GM23338 (cell line): Measurements from ENCODE around the gene DHRS12. TPM values are rescaled to one million over a fixed set of nuclear protein-coding genes. Genes with fewer than 3 reads are reported as not detected.

Experiments
- ATAC-seq: fragments of 200-7000 bp; cut with Tn5 transposase; 3 replicates; pipeline ENCODE4 v1.9.1; 2020
- DNase-seq: peaks from one replicate; pipeline ENCODE4 v3.0.0-alpha.2; 2015; ENCODE audit warnings: low spot score
- H2AFZ ChIP-seq: fragments of 200-600 bp; sonication (generic); 2 replicates; pipeline ENCODE4 v1.8.0; 2016; ENCODE audit warnings: antibody characterized with exemption, mild to moderate bottlenecking, moderate library complexity
- H3F3A ChIP-seq: fragments of 200-600 bp; sonication (generic); replicated peaks from 2 replicates; pipeline ENCODE4 v1.8.0; 2017; ENCODE audit warnings: antibody characterized with exemption, mixed run types, low read depth
- H3K27ac ChIP-seq: fragments of 200-600 bp; sonication (generic); 2 replicates; pipeline ENCODE4 v1.6.1; 2016; ENCODE audit warnings: low read depth
- H3K27me3 ChIP-seq: fragments of 200-600 bp; sonication (generic); 2 replicates; pipeline ENCODE4 v1.8.0; 2016; ENCODE audit warnings: mild to moderate bottlenecking, mixed run types, moderate library complexity; ENCODE audit not compliant: insufficient read depth
- H3K36me3 ChIP-seq: fragments of 200-600 bp; sonication (generic); 2 replicates; pipeline ENCODE4 v1.8.0; 2016; ENCODE audit warnings: mild to moderate bottlenecking; ENCODE audit not compliant: insufficient read depth
- H3K4me1 ChIP-seq: fragments of 200-600 bp; sonication (generic); 2 replicates; pipeline ENCODE4 v1.8.0; 2016; ENCODE audit warnings: mild to moderate bottlenecking, moderate library complexity; ENCODE audit not compliant: insufficient read depth
- H3K4me2 ChIP-seq: fragments of 200-600 bp; sonication (generic); 2 replicates; pipeline ENCODE4 v1.7.1; 2017; ENCODE audit warnings: mixed run types
- H3K4me3 ChIP-seq: fragments of 200-600 bp; sonication (generic); 2 replicates; pipeline ENCODE4 v1.6.1; 2016; ENCODE audit warnings: mixed run types
- H3K79me2 ChIP-seq: fragments of 200-600 bp; sonication (generic); replicated peaks from 2 replicates; pipeline ENCODE4 v1.8.0; 2017; ENCODE audit warnings: mild to moderate bottlenecking; ENCODE audit not compliant: insufficient read depth
- H3K9me2 ChIP-seq: fragments of 200-600 bp; sonication (generic); 2 replicates; pipeline ENCODE4 v1.8.0; 2017; ENCODE audit not compliant: insufficient read depth
- H4K20me1 ChIP-seq: fragments of 200-600 bp; sonication (generic); replicated peaks from 2 replicates; pipeline ENCODE4 v1.8.0; 2017; ENCODE audit warnings: mild to moderate bottlenecking; ENCODE audit not compliant: insufficient read depth
- H3K27ac Mint-ChIP-seq: 2 replicates; pipeline ENCODE4 v1.8.0; 2020; ENCODE audit warnings: inconsistent platforms, mild to moderate bottlenecking, moderate library complexity, mixed read lengths
- H3K27me3 Mint-ChIP-seq: 3 replicates; pipeline ENCODE4 v1.8.0; 2022; ENCODE audit warnings: low read depth, mild to moderate bottlenecking, moderate library complexity, mixed read lengths, inconsistent platforms; ENCODE audit not compliant: insufficient read depth, poor library complexity
- H3K36me3 Mint-ChIP-seq: 3 replicates; pipeline ENCODE4 v1.8.0; 2021; ENCODE audit warnings: low read depth, mild to moderate bottlenecking, inconsistent platforms, moderate library complexity, mixed read lengths
- H3K4me1 Mint-ChIP-seq: 3 replicates; pipeline ENCODE4 v1.8.0; 2020; ENCODE audit warnings: mild to moderate bottlenecking, inconsistent platforms, mixed read lengths
- H3K4me3 Mint-ChIP-seq: 3 replicates; pipeline ENCODE4 v1.8.0; 2021; ENCODE audit warnings: moderate library complexity, mild to moderate bottlenecking, inconsistent platforms, mixed read lengths
- H3K9me3 Mint-ChIP-seq: 3 replicates; pipeline ENCODE4 v1.8.0; 2020; ENCODE audit warnings: moderate library complexity, mild to moderate bottlenecking, inconsistent platforms, mixed read lengths
- CREB1 ChIP-seq: fragments of 250-450 bp; sonication (Bioruptor Pico); IDR thresholded peaks from 2 replicates; pipeline ENCODE4 v1.5.0; 2020; ENCODE audit warnings: low read depth, mild to moderate bottlenecking, moderate library complexity
- CTCF ChIP-seq, 2 experiments: fragments of 200-600 bp in 1 of 2; sonication (generic) in 1 of 2; conservative IDR thresholded peaks; 2 replicates each; pipeline versions ENCODE4 v1.5.1 to v1.6.1; 2016 to 2017; ENCODE audit warnings: antibody characterized with exemption in 2 of 2, low read depth in 2 of 2, mild to moderate bottlenecking in 2 of 2, moderate library complexity in 1 of 2
- ETS1 ChIP-seq: IDR thresholded peaks from 2 replicates; pipeline ENCODE4 v1.6.1; 2016; ENCODE audit warnings: antibody characterized with exemption
- EZH2 ChIP-seq: fragments of 200-600 bp; sonication (generic); IDR thresholded peaks from one replicate; pipeline ENCODE4 v1.8.0; 2017; ENCODE audit warnings: antibody characterized with exemption, mild to moderate bottlenecking, low read depth; ENCODE audit not compliant: unreplicated experiment
- EZH2phosphoT487 ChIP-seq: fragments of 200-600 bp; sonication (generic); IDR thresholded peaks from one replicate; pipeline ENCODE4 v1.8.1; 2018; ENCODE audit warnings: antibody characterized with exemption; ENCODE audit not compliant: unreplicated experiment
- JUNB ChIP-seq: IDR thresholded peaks from one replicate; pipeline ENCODE4 v1.6.1; 2016; ENCODE audit warnings: antibody characterized with exemption; ENCODE audit not compliant: unreplicated experiment
- NANOG ChIP-seq: IDR thresholded peaks from 2 replicates; pipeline ENCODE4 v1.6.1; 2016; ENCODE audit warnings: antibody characterized with exemption, borderline replicate concordance
- POLR2AphosphoS5 ChIP-seq: IDR thresholded peaks from 2 replicates; pipeline ENCODE4 v1.6.1; 2016; ENCODE audit warnings: antibody characterized with exemption, low read depth
- REST ChIP-seq: IDR thresholded peaks from one replicate; pipeline ENCODE4 v1.6.1; 2018; ENCODE audit warnings: antibody characterized with exemption; ENCODE audit not compliant: unreplicated experiment
- STAT1 ChIP-seq: IDR thresholded peaks from one replicate; pipeline ENCODE4 v1.6.1; 2016; ENCODE audit warnings: antibody characterized with exemption; ENCODE audit not compliant: unreplicated experiment
- ZNF114 ChIP-seq: fragments of 250-450 bp; sonication (Bioruptor Pico); IDR thresholded peaks from 2 replicates; pipeline ENCODE4 v1.5.0; 2020; ENCODE audit warnings: mild to moderate bottlenecking, moderate library complexity
- ZNF331 ChIP-seq: fragments of 250-450 bp; sonication (Bioruptor Pico); IDR thresholded peaks from 2 replicates; pipeline ENCODE4 v1.5.0; 2020; ENCODE audit warnings: low read depth, mild to moderate bottlenecking, moderate library complexity
- ZNF462 ChIP-seq: fragments of 250-450 bp; sonication (Bioruptor Pico); IDR thresholded peaks from 2 replicates; pipeline ENCODE4 v1.5.0; 2020; ENCODE audit warnings: mild to moderate bottlenecking, moderate library complexity
- polyA plus RNA-seq: library from polyadenylated mRNA; unstranded; fragments of >200 nt; fragmentation: Nextera tagmentation; extraction: Ambion mirVana; gene quantifications from 2 replicates; pipeline ENCODE4 v1.2.1, GENCODE V29; 2016
- total RNA-seq: library from RNA; depleted of rRNA; stranded (reverse); fragments of >200 nt; shearing (Covaris generic); gene quantifications from 2 replicates; pipeline ENCODE4 v1.2.3, GENCODE V29; 2014

Gene DHRS12
- total and polyA plus RNA-seq, 2 experiments from 2014 or later, result 4.6 to 12.2 TPM

GRCh38 chr13:51807041-51807440 is 3.1 kb upstream of the DHRS12 start:
- Mint-ChIP-seq H3K27me3 (peaks cover 8% of the 10 kb centered on the region), H3K9me3 (no peaks in the 10 kb centered on the region), H3K36me3 (no peaks in the 10 kb centered on the region), H3K27ac (no peak overlapping the region), H3K4me3 (no peak overlapping the region), H3K4me1 (peaks cover 38% of the 10 kb centered on the region)
- Histone ChIP-seq H4K20me1 (no peaks in the 10 kb centered on the region), H3K4me2 (no peak overlapping the region), H3K79me2 (0 out of 2 replicates have a peak, but pooled peaks cover 4% of the 10 kb centered on the region), H3K36me3 (no peaks in the 10 kb centered on the region), H3K9me2 (no peaks in the 10 kb centered on the region), H3K4me1 (peaks cover 34% of the 10 kb centered on the region), H2AFZ (no peak overlapping the region), H3K27me3 (no peaks in the 10 kb centered on the region), H3K4me3 (no peak overlapping the region), H3K27ac (no peak overlapping the region), H3F3A (peaks cover 9% of the 10 kb centered on the region; the same call in 1 of the 2 replicates)
- no peak for ATAC-seq
- TF ChIP-seq EZH2, result no peak
- no peak for TF ChIP-seq ETS1
- no peak for TF ChIP-seq CTCF (conservative IDR thresholded peaks at IDR 0.05; ENCODE audit: low read depth in 2 of 2)
- TF ChIP-seq ZNF462, result no peak
- no peak for TF ChIP-seq STAT1
- TF ChIP-seq ZNF331 (CRISPR knock-in tag), result no peak
- no peak for TF ChIP-seq ZNF114
- TF ChIP-seq CREB1 (CRISPR knock-in tag), result no peak
- no peak for TF ChIP-seq NANOG
- no peak for TF ChIP-seq REST
- no peak for TF ChIP-seq EZH2phosphoT487
- no peak for TF ChIP-seq JUNB
- TF ChIP-seq POLR2AphosphoS5, result no peak
- DNase-seq, result no peak
